ENCODE measurements around the gene LENG9. TPM values are rescaled to one million over a fixed set of nuclear protein-coding genes. Genes with fewer than 3 reads are reported as not detected.
"Not testable (repeated sequence)": the region's sequence is repeated elsewhere in the genome, so short reads cannot be mapped to it uniquely, and the experiment has no call there.

Gene LENG9
- total RNA-seq, 1 donor from 2014 or later, result 8.4 TPM

DNA sequence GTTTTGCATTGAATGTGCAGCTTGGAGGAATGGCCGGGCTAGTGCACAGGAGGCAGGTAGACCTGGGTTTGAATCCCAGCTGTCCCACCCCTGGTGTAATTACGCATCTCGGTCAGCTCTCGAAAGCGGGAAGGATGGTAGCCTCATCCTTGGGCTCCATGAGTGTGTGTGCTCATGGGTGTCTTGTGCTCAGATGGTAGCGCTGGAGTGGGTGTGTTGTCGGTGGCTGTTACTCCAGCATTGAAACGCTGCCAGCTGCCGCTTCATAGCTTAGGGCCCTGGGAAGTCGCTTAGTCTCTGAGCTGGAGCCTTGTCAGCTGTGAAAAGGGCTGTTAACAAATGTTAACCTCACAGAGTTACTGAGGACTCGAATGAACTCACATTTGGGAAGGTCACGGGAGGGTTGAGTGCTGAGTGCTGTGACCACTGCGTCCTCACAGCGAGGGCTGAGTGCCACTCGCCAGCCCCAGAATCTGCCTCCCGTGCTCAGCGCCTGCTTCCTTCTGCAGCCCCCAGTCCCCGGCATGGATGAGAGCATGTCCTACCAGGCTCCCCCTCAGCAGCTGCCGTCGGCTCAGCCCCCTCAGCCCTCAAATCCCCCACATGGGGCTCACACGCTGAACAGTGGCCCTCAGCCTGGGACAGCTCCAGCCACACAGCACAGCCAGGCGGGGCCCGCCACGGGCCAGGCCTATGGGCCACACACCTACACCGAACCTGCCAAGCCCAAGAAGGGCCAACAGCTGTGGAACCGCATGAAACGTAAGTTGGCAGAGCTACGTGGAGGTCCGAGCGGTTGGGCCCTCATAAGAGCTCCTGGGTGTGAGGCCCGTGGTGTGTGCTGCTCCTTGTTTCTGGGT lies 9.4 kb downstream of the LENG9 start:
- DNase-seq (ENCODE audit: low spot score), result no peak
- H3K27me3 Mint-ChIP-seq (ENCODE audit: insufficient read depth), result no peaks in the 10 kb centered on the region
- peaks cover 41% of the 10 kb centered on the region for H3K4me1 Mint-ChIP-seq (ENCODE audit: low read depth)
- H3K9me3 Mint-ChIP-seq, result no peaks in the 10 kb centered on the region
- H3K36me3 Mint-ChIP-seq (ENCODE audit: low read depth), result peaks cover 62% of the 10 kb centered on the region
- no peak overlapping the region for H3K27ac Mint-ChIP-seq
- intact Hi-C loops (cut with micrococcal nuclease), result no loop called here
- no peak overlapping the region for H3K4me3 Mint-ChIP-seq

DNA sequence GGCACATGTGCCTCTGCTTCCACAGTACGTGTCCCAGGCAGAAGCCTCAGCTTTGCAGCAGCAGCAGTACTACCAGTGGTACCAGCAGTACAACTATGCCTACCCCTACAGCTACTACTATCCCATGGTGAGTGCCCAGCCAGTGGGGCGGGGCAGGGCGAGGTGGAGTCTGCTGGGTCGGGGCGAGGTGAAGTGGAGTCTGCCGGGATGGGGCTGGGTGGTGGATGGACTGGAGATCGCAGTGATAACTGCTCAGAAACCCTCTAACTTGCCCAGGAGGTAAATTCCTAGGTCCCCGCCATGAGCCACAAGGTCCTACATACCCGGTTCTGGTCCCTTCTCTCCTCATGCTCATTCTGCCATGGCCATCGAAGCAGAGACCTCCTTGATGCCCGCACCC lies 11.0 kb downstream of the LENG9 start:
- H3K27me3 Mint-ChIP-seq (ENCODE audit: insufficient read depth), result no peaks in the 10 kb centered on the region
- intact Hi-C loops (cut with micrococcal nuclease), result no loop called here
- no peak overlapping the region for H3K27ac Mint-ChIP-seq
- H3K4me1 Mint-ChIP-seq (ENCODE audit: low read depth), result peaks cover 29% of the 10 kb centered on the region
- no peak for DNase-seq (ENCODE audit: low spot score)
- peaks cover 53% of the 10 kb centered on the region for H3K36me3 Mint-ChIP-seq (ENCODE audit: low read depth)
- no peak overlapping the region for H3K4me3 Mint-ChIP-seq
- H3K9me3 Mint-ChIP-seq, result no peaks in the 10 kb centered on the region

DNA sequence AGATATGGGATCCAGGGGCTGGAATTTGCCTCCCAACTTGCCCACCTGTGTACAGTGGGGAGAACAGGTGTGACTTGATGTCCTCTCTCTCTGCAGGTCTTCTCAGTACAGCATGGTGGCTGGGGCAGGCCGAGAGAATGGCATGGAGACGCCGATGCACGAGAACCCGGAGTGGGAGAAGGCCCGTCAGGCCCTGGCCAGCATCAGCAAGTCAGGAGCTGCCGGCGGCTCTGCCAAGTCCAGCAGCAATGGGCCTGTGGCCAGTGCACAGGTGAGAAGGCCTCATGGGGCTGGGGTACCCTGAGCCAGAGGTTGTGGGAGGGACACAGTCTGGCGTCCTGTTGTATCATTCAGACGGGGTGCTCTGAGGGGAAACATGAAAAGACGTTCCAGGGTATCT lies 11.6 kb downstream of the LENG9 start:
- Mint-ChIP-seq H3K9me3 (no peaks in the 10 kb centered on the region), H3K4me1 (ENCODE audit: low read depth) (peaks cover 33% of the 10 kb centered on the region), H3K36me3 (ENCODE audit: low read depth) (peaks cover 52% of the 10 kb centered on the region), H3K4me3 (no peak overlapping the region), H3K27me3 (ENCODE audit: insufficient read depth) (no peaks in the 10 kb centered on the region), H3K27ac (no peak overlapping the region)
- intact Hi-C loops (cut with micrococcal nuclease), result no loop called here
- no peak for DNase-seq (ENCODE audit: low spot score)

DNA sequence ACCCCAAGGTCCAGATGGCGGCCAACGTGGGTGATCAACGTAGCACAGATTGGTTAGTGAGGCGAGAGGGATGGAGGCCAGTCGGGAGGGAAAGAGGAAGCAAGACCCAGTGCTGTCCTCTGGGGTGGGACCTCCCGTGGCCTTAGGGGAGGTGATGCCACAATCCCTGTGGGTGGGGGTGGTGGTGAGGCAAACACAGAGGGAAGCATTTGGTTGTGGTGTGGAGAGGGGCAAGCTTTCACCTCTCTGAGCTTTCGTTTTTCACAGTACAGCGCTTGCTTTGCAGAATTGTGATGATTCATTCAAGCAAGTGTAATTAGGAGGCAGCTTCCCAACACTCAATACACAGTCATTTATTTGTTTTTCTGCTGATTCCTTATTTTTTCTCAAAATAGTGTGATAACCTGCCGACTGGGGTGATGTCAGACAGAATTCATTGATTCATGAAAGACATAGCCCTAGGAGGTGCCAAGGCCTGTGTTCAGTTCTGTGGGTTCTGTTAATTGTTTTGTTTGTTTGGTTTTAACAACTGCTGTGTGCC lies 12.2 kb downstream of the LENG9 start:
- no peaks in the 10 kb centered on the region for H3K27me3 Mint-ChIP-seq (ENCODE audit: insufficient read depth)
- H3K36me3 Mint-ChIP-seq (ENCODE audit: low read depth), result peaks cover 52% of the 10 kb centered on the region
- intact Hi-C loops (cut with micrococcal nuclease), result no loop called here

DNA sequence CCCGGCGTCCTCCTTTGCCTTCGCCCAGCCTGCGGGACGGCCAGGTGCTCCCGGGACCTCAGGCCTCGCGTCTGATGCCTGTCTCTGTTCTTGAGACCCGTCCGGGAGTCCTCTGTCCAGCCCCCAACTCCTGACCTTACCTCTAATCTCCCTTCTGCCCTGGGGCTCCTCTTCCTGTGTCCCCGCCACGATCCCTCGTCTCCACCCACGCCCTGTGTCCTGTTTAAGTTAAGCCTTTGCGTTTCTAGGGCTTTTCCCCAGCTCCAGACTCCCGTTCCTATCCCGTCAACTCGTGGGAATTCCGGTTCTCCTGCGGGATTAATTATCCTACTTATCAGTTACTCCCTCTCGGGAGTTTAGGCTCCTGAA lies 13.9 kb downstream of the LENG9 start:
- Mint-ChIP-seq H3K27me3 (ENCODE audit: insufficient read depth) (no peaks in the 10 kb centered on the region), H3K27ac (peak overlapping the region; percentile 97), H3K4me3 (peak overlapping the region; percentile 99), H3K36me3 (ENCODE audit: low read depth) (peaks cover 47% of the 10 kb centered on the region), H3K9me3 (no peaks in the 10 kb centered on the region), H3K4me1 (ENCODE audit: low read depth) (peaks cover 36% of the 10 kb centered on the region)
- no peak for DNase-seq (ENCODE audit: low spot score)
- intact Hi-C loops (cut with micrococcal nuclease), result loop anchor here (1.0 to 5.0 kb wide), 10 partner anchors 14 to 959 kb away; partner anchors contain the start of genes CNOT3, KMT5C, LENG9 and MYADM

More for the DNA sequence above, 12.2 kb downstream of the LENG9 start:
- peak overlapping the region; percentile 99 for H3K4me3 Mint-ChIP-seq
- H3K9me3 Mint-ChIP-seq, result no peaks in the 10 kb centered on the region
- H3K4me1 Mint-ChIP-seq (ENCODE audit: low read depth), result peaks cover 36% of the 10 kb centered on the region
- DNase-seq (ENCODE audit: low spot score), result no peak
- peak overlapping the region; percentile 97 for H3K27ac Mint-ChIP-seq

DNA sequence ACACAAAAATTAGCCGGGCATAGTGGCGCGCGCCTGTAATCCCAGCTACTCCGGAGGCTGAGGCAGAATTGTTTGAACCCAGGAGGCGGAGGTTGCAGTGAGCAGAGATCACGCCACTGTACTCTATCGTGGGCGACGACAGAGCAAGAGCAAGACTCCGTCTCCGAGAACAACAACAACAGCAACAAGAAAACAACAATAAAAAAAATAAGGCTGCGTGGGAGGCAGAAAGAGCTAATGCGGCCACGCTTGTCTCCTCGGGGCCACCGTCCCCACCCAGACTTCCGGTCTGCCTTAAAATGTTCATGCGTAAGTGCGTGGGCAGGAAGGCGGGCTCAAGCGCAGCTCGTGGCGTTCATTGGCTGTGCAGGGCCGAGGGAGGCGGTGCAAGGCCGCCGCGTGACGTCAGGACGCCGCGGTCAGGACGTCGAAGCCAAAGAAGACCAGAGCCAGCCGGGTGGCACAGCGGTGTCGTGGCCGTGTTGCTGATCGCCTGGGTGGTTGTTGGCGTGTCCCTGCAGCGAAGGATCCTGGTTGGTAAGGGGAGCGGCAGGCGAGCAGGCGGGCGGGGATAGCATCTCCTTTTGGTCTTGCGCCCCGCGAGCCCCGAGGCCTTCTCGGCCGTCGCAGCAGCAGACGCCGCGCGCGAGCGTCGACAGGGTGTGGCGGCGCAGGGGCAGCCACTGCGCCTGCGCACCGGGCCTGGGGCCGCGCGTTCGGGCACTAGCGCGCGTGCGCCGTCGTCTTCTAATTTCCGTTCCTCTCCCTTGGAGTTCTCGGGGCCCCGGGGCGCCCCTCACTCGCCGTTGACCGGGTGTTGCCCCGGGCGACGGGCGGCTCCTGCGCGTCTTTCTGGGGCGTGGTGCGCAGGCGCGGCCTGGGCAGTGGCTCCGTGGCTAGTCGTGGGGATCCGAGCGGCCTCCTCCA lies 14.5 kb downstream of the LENG9 start, which contains the start of gene LENG8:
TSS of gene LENG8 (plus strand) at position 426 of the 927 bp plus-strand sequence. CDS start 2,146 bp downstream, outside the sequence.
- no peaks in the 10 kb centered on the region for H3K9me3 Mint-ChIP-seq
- no peaks in the 10 kb centered on the region for H3K27me3 Mint-ChIP-seq (ENCODE audit: insufficient read depth)
- peak within 1 kb of the TSS; percentile 99 for H3K4me3 Mint-ChIP-seq
- peaks cover 45% of the 10 kb centered on the region for H3K36me3 Mint-ChIP-seq (ENCODE audit: low read depth)
- peak; percentile 96 for DNase-seq (ENCODE audit: low spot score)
- peaks cover 36% of the 10 kb centered on the region for H3K4me1 Mint-ChIP-seq (ENCODE audit: low read depth)
- intact Hi-C loops (cut with micrococcal nuclease), result loop anchor here (1.0 to 5.0 kb wide), 11 partner anchors 14 to 959 kb away; partner anchors contain the start of genes CNOT3, KMT5C, LENG9 and MYADM
- peak within 1 kb of the TSS; percentile 98 for H3K27ac Mint-ChIP-seq

DNA sequence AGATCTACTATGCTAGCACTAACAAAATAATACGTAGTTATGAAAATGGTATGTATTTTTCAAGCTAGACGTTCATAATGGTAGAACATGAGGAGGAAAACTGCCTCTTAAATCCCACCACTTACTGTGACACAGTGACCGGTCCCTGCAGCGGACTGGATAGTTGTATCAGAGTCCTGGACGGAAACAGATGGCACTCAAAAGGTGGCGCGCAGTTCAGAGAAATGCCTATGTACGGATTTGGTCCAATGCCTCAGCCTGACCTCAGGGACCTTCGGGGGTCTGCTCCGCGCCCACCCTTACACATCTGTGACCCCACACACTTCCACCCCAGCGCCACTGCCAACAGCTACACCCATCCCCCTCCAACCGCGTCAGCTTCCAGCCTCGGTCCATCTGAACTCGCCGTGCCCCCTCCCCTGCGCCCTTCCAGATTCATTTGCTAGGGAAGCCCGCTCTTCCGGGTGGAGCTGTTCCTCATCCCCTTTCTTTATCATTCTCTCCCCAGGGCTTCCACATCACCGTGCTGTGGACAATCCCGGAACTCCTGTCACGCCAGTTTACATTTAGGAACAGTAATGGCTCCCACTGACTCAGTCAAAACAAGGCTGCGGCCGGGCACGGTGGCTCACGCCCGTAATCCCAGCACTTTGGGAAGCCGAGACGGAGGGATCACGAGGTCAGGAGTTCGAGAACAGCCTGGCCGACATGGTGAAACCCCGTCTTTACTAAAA lies 15.4 kb downstream of the LENG9 start:
- peak overlapping the region; percentile 98 for H3K27ac Mint-ChIP-seq
- peaks cover 39% of the 10 kb centered on the region for H3K36me3 Mint-ChIP-seq (ENCODE audit: low read depth)

DNA sequence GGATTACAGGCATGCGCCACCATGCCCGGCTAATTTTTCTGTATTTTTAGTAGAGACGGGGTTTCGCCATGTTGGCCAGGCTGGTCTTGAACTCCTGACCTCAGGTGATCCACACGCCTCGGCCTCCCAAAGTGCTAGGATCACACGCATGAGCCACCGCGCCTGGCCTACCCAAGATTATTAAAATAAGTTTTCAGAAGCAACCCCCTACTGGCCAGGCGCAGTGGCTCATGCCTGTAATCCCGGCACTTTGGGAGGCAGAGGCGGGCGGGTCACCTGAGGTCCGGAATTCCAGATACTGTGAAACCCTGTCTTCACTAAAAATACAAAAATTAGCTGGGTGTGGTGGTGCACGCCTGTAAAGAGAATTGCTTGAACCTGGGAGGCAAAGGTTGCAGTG lies 17.2 kb downstream of the LENG9 start:
- not testable (repeated sequence) for H3K27me3 Mint-ChIP-seq (ENCODE audit: insufficient read depth); H3K9me3 Mint-ChIP-seq; H3K27ac Mint-ChIP-seq; H3K4me3 Mint-ChIP-seq; DNase-seq (ENCODE audit: low spot score)
- Mint-ChIP-seq H3K4me1 (ENCODE audit: low read depth) (peaks cover 21% of the 10 kb centered on the region), H3K36me3 (ENCODE audit: low read depth) (peaks cover 34% of the 10 kb centered on the region)
- intact Hi-C loops (cut with micrococcal nuclease), result loop anchor here (5.0 kb wide), 1 partner anchor 579 kb away; the partner anchor contains the start of gene MYADM

More for the DNA sequence above, 15.4 kb downstream of the LENG9 start:
- no peak for DNase-seq (ENCODE audit: low spot score)
- H3K9me3 Mint-ChIP-seq, result no peaks in the 10 kb centered on the region
- H3K4me3 Mint-ChIP-seq, result peak overlapping the region; percentile 99
- H3K27me3 Mint-ChIP-seq (ENCODE audit: insufficient read depth), result no peaks in the 10 kb centered on the region
- intact Hi-C loops (cut with micrococcal nuclease), result loop anchor here (1.0 to 5.0 kb wide), 5 partner anchors 17 to 891 kb away; partner anchors contain the start of genes KMT5C, MYADM and RPS9
- peaks cover 32% of the 10 kb centered on the region for H3K4me1 Mint-ChIP-seq (ENCODE audit: low read depth)

DNA sequence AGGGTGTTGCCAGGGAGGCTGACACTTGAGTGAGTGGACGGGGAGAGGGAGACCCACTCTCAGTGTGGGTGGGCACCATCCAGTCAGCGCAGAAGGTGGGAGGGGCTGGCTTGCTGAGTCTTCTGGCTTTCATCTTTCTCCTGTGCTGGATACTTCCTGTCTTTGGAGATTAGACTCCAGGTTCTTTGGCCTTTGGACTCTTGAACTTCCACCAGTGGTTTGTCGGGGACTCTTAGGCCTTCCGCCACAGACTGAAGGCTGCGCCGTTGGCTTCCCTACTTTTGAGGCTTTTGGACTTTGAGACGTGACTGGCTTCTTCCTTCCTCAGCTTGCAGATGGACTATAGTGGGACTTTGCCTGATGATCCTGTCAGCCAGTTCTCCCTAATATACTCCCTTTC lies 18.8 kb downstream of the LENG9 start:
- Mint-ChIP-seq H3K27me3 (ENCODE audit: insufficient read depth) (no peaks in the 10 kb centered on the region), H3K4me1 (ENCODE audit: low read depth) (peaks cover 7% of the 10 kb centered on the region), H3K4me3 (no peak overlapping the region), H3K36me3 (ENCODE audit: low read depth) (peaks cover 21% of the 10 kb centered on the region), H3K9me3 (no peaks in the 10 kb centered on the region), H3K27ac (no peak overlapping the region)
- no peak for DNase-seq (ENCODE audit: low spot score)
- intact Hi-C loops (cut with micrococcal nuclease), result loop anchor here (5.0 kb wide), 1 partner anchor 577 kb away; the partner anchor contains the start of gene MYADM

DNA sequence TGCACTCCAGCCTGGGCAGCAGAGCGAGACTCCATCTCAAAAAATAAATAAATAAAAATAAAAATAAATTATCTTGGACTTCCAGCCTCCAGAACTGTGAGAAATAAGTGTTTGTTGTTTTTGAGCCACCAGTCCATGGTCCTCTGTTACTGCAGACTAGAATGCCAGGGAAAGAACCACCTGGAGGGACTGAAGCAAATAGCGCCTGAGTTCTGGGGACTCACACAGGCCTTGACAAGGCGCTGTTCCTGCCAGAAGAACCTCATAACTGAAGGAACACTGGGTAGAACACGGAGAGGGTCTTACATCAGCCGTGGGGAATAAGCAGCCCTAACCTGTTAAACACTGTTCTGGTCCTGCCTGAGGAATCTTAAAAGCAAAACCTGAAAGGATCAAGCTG lies 22.9 kb downstream of the LENG9 start:
- H3K36me3 Mint-ChIP-seq (ENCODE audit: low read depth), result peaks cover 12% of the 10 kb centered on the region
- H3K27me3 Mint-ChIP-seq (ENCODE audit: insufficient read depth), result no peaks in the 10 kb centered on the region
- no peak for DNase-seq (ENCODE audit: low spot score)
- no peaks in the 10 kb centered on the region for H3K9me3 Mint-ChIP-seq
- no peaks in the 10 kb centered on the region for H3K4me1 Mint-ChIP-seq (ENCODE audit: low read depth)
- intact Hi-C loops (cut with micrococcal nuclease), result no loop called here
- H3K27ac Mint-ChIP-seq, result no peak overlapping the region
- H3K4me3 Mint-ChIP-seq, result no peak overlapping the region

DNA sequence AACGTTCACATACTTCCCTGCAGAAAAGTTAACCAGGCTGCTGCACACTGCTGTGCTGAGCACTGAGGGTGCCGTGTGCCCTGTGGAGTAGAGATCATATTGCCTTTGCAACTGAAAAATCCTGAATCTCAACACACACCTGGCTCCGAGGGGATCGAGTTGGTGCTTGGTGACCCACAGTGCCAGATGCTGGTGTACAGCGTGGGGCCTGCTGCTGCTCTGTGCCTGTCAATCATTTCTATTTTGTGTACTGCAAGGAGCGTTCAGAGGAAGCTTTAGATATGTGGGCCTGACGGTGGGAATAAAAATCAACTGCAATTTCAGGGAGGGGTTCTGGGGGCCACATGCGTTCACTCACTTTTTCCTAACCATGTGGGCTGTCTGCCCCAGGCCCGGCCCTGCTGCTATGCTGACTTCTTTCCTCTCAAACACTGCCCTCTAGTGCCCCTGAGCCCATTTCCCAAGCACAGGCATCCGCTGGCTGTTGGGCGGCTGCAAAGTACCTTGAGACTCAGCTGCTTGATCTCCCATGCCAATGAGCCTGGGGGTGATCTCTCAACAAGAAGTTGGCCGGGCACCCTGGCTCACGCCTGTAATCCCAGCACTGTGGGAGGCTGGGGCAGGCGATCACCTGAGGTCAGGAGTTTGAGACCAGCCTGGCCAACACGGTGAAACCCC lies 24.3 kb downstream of the LENG9 start:
- no peaks in the 10 kb centered on the region for H3K9me3 Mint-ChIP-seq
- intact Hi-C loops (cut with micrococcal nuclease), result no loop called here
- no peak for DNase-seq (ENCODE audit: low spot score)
- no peak overlapping the region for H3K4me3 Mint-ChIP-seq
- H3K4me1 Mint-ChIP-seq (ENCODE audit: low read depth), result peaks cover 7% of the 10 kb centered on the region
- no peak overlapping the region for H3K27ac Mint-ChIP-seq
- H3K36me3 Mint-ChIP-seq (ENCODE audit: low read depth), result peaks cover 16% of the 10 kb centered on the region
- H3K27me3 Mint-ChIP-seq (ENCODE audit: insufficient read depth), result no peaks in the 10 kb centered on the region
